ENCODE results near the gene SPRED1.

DNA sequence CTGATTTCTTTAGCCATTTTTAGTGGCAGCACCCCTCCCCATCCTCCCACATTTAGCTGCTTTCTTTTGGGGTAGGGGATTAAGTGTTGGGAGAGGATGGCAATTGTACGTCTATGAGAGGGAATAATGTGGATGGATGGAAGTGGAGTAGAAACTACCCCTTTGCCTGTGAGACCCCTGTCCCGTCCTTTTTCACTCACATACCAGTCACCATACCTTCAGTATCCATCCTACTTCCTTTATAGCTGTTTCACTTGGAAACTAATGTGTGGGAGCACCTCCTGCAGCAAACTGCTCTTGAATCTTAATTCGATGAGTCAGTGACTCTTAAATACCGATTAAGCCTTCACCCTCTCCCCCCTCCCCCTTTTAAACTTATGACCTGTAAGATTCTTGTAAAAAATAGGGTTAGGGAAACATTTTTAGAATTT lies 730 bp downstream of the SPRED1 start:
- TF ChIP-seq, protein P1, sequence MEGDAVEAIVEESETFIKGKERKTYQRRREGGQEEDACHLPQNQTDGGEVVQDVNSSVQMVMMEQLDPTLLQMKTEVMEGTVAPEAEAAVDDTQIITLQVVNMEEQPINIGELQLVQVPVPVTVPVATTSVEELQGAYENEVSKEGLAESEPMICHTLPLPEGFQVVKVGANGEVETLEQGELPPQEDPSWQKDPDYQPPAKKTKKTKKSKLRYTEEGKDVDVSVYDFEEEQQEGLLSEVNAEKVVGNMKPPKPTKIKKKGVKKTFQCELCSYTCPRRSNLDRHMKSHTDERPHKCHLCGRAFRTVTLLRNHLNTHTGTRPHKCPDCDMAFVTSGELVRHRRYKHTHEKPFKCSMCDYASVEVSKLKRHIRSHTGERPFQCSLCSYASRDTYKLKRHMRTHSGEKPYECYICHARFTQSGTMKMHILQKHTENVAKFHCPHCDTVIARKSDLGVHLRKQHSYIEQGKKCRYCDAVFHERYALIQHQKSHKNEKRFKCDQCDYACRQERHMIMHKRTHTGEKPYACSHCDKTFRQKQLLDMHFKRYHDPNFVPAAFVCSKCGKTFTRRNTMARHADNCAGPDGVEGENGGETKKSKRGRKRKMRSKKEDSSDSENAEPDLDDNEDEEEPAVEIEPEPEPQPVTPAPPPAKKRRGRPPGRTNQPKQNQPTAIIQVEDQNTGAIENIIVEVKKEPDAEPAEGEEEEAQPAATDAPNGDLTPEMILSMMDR (IDR thresholded peaks at IDR 0.05): no peak
- peak; percentile 47 for TF ChIP-seq POLR2A (IDR thresholded peaks at IDR 0.05)
- peak; percentile 23 to 49 (median 44) for TF ChIP-seq POLR2AphosphoS5 (IDR thresholded peaks at IDR 0.05)
- no peak for TF ChIP-seq EP300 (IDR thresholded peaks at IDR 0.05; ENCODE audit: low read depth)
